Hematopoietic multipotent progenitor cell treated with erythropoietin and hydrocortisone succinate and interleukin-3 and kit ligand, for 17 days (in vitro differentiated cells): ENCODE data around the gene GMNN.
"Not testable (repeated sequence)": the region's sequence is repeated elsewhere in the genome, so short reads cannot be mapped to it uniquely, and the experiment has no call there.

Source experiments
- DNase-seq: peaks from one replicate; pipeline ENCODE4 v3.0.0-alpha.2; 2015; ENCODE audit warnings: low spot score

The GMNN gene

GRCh38 chr6:24774696-24775519 lies at the start of gene GMNN:
Gene GMNN, plus strand, starts transcription at chr6:24774937. Its CDS starts 2,310 bp downstream, at chr6:24777247.
- peak; percentile 96 for DNase-seq

GRCh38 chr6:24730653-24731052 lies 44.1 kb upstream of the GMNN start:
- not testable (repeated sequence) for DNase-seq

DNA sequence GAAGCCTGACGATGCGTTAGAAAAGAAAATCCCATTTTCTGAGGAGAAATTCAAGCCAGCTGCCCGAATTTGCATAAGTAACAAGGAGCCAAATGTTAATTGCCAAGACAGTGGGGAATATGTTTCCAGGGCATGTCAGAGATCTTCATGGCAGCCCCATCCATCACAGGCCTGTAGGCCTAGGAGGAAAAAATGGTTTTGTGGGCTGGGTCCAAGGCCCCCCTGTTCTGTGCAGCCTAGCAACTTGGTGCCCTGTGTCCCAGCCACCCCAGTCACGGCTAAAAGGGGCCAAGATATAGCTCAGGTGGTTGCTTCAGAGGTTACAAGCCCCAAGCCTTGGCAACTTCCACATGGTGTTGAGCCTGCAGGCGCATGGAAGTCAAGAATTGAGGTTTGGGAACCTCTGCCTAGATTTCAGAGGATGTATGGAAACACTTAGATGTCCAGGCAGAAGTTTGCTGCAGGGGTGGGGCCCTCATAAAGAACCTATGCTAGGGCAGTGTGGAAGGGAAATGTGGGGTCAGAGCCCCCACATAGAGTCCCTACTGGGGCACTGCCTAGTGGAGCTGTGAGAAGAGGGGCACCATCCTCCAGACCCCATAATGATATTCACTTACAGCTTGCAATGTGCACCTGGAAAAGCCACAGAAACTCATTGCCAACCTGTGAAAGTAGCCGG lies 43.1 kb upstream of the GMNN start:
- not testable (repeated sequence) for DNase-seq

GRCh38 chr6:24734166-24734565 lies 40.6 kb upstream of the GMNN start:
- no peak for DNase-seq

GRCh38 chr6:24734710-24735109 lies 40.0 kb upstream of the GMNN start:
- not testable (repeated sequence) for DNase-seq

DNA sequence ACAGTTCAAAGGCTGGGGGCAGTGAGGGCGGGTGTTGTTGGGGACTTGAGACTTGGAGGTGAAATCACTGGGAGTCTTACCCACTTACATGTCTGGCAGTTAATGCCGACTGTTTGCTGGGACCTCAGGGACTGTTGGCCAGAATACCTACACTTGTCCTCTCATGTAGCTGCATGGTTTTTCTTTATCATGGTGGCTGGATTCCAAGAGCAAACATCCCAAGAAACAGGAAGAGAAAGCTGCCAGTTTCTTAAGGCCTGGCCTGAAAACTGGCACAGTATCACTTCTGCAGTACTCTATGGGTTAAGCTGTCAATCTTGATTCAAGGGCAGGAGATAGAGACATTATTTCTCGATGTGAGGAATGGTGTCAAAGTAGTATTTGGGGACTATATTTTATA lies 36.0 kb upstream of the GMNN start:
- no peak for DNase-seq

- DNase-seq = no peak
Measured at GRCh38 chr6:24740861-24741260, 33.9 kb upstream of the GMNN start.

DNA sequence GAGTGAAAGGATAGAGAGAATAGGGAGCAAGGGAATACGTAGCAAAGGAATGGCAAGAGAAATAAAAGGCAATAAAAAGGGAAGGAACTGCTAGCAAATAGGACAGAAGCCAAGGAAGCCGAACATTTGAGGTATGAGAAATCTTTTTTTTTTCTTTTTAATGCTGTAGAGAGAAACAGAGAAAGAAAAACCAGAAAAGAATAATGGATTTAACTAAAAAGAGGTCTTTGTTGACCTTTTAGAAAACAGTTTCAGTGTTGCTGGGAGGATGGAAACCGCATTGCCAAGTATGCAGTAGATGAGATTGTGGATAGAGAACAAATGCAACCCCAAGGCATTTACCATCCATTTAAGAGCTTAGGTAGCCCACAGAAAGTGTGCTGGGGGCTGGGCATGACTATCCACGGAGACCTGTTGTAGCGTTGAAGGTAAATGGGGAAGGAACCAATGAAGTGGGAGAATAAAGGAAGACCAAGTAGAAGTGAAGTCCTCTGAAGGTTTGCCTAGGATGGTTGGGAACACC lies 32.5 kb upstream of the GMNN start:
- DNase-seq = no peak

- no peak for DNase-seq
Measured at GRCh38 chr6:24743265-24743943, 31.3 kb upstream of the GMNN start.

DNA sequence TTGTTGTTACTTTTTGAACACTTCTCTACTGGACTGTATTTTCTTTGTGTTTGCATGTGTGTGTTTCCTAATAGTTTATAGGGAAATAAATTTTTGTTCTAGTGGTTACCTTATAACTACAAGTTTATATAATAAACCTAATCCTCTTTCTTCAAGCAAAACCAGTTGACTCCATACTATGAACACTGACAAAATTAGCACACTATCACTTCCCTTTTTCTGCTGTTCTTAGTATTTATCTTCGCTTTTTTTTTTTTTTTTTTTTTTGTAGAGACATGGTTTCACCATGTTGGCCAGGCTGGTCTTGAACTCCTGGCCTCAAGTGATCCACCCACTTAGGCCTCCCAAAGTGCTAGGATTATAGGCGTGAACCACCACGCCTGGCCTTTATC lies 30.8 kb upstream of the GMNN start:
- no peak for DNase-seq

DNA sequence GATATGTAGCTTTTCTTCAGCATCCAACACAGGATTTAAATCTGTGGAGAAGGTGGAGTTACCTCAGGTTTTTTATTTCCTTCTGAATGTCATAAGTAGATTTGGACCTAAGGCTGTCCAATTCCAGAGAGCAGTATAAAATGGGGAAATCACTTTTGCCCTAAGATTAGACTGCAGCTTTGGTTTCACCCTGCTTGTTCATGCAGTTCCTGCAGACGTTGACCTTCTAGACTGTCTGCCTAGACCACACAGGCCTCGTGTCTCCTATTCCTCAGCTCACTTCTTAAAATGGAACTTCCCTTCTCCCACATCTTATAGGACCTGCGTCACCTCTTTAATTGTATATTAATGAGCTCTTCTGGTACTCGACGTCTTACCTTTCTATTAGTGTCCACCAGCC lies 29.8 kb upstream of the GMNN start:
- DNase-seq = no peak

- DNase-seq = no peak
Measured at GRCh38 chr6:24749297-24749696, 25.4 kb upstream of the GMNN start.

- not testable (repeated sequence) for DNase-seq
Measured at GRCh38 chr6:24750878-24751277, 23.9 kb upstream of the GMNN start.

- DNase-seq = no peak
Measured at GRCh38 chr6:24752503-24752902, 22.2 kb upstream of the GMNN start.

- DNase-seq = no peak
Measured at GRCh38 chr6:24752917-24753492, 21.7 kb upstream of the GMNN start.

DNA sequence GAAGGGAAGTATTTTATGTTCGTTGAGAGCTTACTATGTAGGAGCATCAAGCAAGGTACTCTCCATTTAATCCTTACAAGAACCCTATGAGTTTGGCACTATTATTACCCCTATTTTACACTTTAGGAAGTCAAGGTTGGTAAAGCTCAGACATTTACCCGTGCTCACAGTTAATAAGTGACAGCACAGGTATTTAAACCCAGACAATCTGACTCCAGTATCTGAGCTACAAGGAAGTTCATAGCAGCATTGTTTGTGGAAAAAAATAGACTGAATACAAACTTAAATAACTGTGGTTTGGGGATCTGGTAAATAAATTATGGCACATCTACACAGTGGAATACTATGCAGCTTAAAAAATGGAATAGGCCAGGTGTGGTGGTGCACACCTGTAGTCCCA lies 21.2 kb upstream of the GMNN start:
- DNase-seq = no peak

GRCh38 chr6:24754378-24754777 lies 20.4 kb upstream of the GMNN start:
- not testable (repeated sequence) for DNase-seq

GRCh38 chr6:24755279-24755678 lies 19.5 kb upstream of the GMNN start:
- peak; percentile 19 for DNase-seq

DNA sequence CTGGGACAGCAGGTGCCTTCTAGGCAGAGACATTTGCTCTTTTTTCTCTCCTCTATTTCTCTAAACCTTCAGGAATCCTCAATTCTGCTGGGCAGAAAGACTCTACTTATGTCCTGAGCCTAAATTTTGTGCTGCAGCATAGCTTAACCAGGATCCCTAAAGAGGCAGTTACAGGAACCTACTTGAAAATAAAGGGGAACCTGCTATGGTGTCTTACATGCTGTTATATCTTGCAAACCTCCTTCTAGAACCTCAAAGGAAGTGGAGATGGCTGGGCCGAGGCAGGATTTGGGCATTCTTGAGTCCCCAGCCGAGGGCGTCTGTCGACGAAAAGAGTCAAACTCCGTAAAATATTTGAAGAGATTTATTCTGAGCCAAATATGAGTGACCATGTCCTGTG lies 17.1 kb upstream of the GMNN start:
- DNase-seq = no peak

DNA sequence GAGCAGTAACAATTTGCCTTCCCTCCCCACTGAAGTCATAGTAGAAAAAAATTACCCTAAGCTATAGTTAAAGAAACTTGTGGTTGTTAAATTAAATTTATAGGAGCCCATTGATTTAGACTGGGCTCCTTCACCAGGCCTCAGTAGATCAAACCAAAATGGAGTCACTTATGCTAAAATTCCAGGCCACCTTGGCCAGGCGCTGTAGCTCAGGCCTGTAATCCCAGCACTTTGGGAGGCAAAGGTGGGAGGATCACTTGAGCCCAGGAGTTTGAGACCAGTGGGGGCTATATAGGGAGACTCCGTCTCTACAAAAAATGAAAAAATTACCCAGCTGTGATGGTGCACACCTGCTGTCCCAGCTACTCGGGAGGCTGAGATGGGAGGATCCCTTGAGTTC lies 15.0 kb upstream of the GMNN start:
- DNase-seq = no peak

- no peak for DNase-seq
Measured at GRCh38 chr6:24760210-24760609, 14.5 kb upstream of the GMNN start.

GRCh38 chr6:24761193-24761835 lies 13.4 kb upstream of the GMNN start:
- DNase-seq = peak; percentile 30
